GM12878 (cell line): ENCODE results near the gene WDR17. TPM values are rescaled to one million over a fixed set of nuclear protein-coding genes. Genes with fewer than 3 reads are reported as not detected.

Source experiments
- ATAC-seq: fragments of 200-7000 bp; cut with Tn5 transposase; 3 replicates; pipeline ENCODE4 v1.9.1; 2020; ENCODE audit warnings: mild to moderate bottlenecking, moderate library complexity
- BruUV-seq: library from RNA; stranded (reverse); fragments of 400-500 nt; replicated peaks from 2 replicates; lab custom pipeline; 2021; lab: Mats Ljungman, UMichigan
- CTCF ChIA-PET: fragments of 300-600 bp; sonication (Branson Sonifier 250); formaldehyde crosslinking; extraction: SDS; loops from one replicate; lab custom pipeline; 2021; ENCODE audit warnings: inconsistent platforms; lab: Yijun Ruan, JAX
- POLR2A ChIA-PET: fragments of 350-600 bp; formaldehyde crosslinking; extraction: SDS; loops from one replicate; lab custom pipeline; 2021; ENCODE audit warnings: inconsistent platforms; lab: Charles Lee
- RAD21 ChIA-PET: fragments of 300-600 bp; sonication (Branson Sonifier 250); formaldehyde crosslinking; loops from one replicate; lab custom pipeline; 2023; ENCODE audit warnings: antibody characterized with exemption; ENCODE audit not compliant: unreplicated experiment; lab: Charles Lee
- SMC1A ChIA-PET: fragments of 300-600 bp; sonication (Branson Sonifier 250); formaldehyde crosslinking; loops from one replicate; lab custom pipeline; 2023; ENCODE audit not compliant: unreplicated experiment, uncharacterized antibody; lab: Charles Lee
- DNase-seq: peaks from one replicate; pipeline ENCODE4 v3.0.0-alpha.2; 2011; ENCODE audit warnings: low read depth, low spot score
- FAIRE-seq: peaks from 3 replicates; lab custom pipeline; 2011; peaks lifted over from hg19 to GRCh38; lab: Jason Lieb, UNC
- H2AFZ ChIP-seq: 2 replicates; pipeline ENCODE4 v1.6.0; 2011; ENCODE audit warnings: low read depth, low read length, control low read depth; ENCODE audit not compliant: control insufficient read depth
- H3K27ac ChIP-seq: 2 replicates; pipeline ENCODE4 v1.5.1; 2011; ENCODE audit warnings: control low read depth; ENCODE audit not compliant: control insufficient read depth, insufficient read depth
- H3K27me3 ChIP-seq, 2 experiments: replicated peaks in 1 of 2; 2 replicates each; pipeline versions ENCODE4 v1.6.0 to v1.6.1; 2011; ENCODE audit warnings: low read length in 1 of 2; ENCODE audit not compliant: control insufficient read depth in 2 of 2, insufficient read depth in 2 of 2
- H3K36me3 ChIP-seq, 2 experiments: 2 replicates each; pipeline ENCODE4 v1.5.1; 2011; ENCODE audit warnings: low read length in 1 of 2; ENCODE audit not compliant: control insufficient read depth in 2 of 2, insufficient read depth in 2 of 2
- H3K4me1 ChIP-seq: 2 replicates; pipeline ENCODE4 v1.6.1; 2011; ENCODE audit warnings: mild to moderate bottlenecking, low read length, moderate library complexity, mixed read lengths; ENCODE audit not compliant: control insufficient read depth, insufficient read depth
- H3K4me2 ChIP-seq: 2 replicates; pipeline ENCODE4 v1.6.0; 2011; ENCODE audit warnings: control low read depth; ENCODE audit not compliant: control insufficient read depth, insufficient read depth
- H3K4me3 ChIP-seq: fragments of 200-600 bp; sonication (generic); 2 replicates; pipeline ENCODE4 v1.5.1; 2016
- H3K79me2 ChIP-seq: 2 replicates; pipeline ENCODE4 v1.6.0; 2011; ENCODE audit warnings: low read length; ENCODE audit not compliant: control insufficient read depth, insufficient read depth
- H3K9ac ChIP-seq: 2 replicates; pipeline ENCODE4 v1.8.0; 2011; ENCODE audit warnings: low read length, control low read depth, mixed read lengths; ENCODE audit not compliant: control insufficient read depth, insufficient read depth
- H3K9me3 ChIP-seq: replicated peaks from 3 replicates; pipeline ENCODE4 v1.5.1; 2011; ENCODE audit warnings: mild to moderate bottlenecking, low read length; ENCODE audit not compliant: control insufficient read depth, insufficient read depth
- H4K20me1 ChIP-seq: 2 replicates; pipeline ENCODE4 v1.6.0; 2011; ENCODE audit not compliant: control insufficient read depth, insufficient read depth
- CHD1 ChIP-seq: IDR thresholded peaks from 2 replicates; pipeline ENCODE4 v1.6.1; 2012; ENCODE audit warnings: low read depth, low read length, improper control_type of control experiment
- EGR1 ChIP-seq, 2 experiments: IDR thresholded peaks; 1 replicate in 1 of 2; 2 replicates in 1 of 2; pipeline ENCODE4 v1.6.1; 2011 to 2012; ENCODE audit warnings: low read depth in 2 of 2, low read length in 2 of 2, borderline replicate concordance in 1 of 2, mild to moderate bottlenecking in 1 of 2, moderate library complexity in 1 of 2
- EP300 ChIP-seq, 2 experiments: fragments of 150-350 bp in 1 of 2; IDR thresholded peaks; 2 replicates each; pipeline ENCODE4 v1.6.1; 2011 to 2012; ENCODE audit warnings: low read depth in 2 of 2, low read length in 2 of 2, borderline replicate concordance in 1 of 2, improper control_type of control experiment in 1 of 2, inconsistent platforms in 1 of 2; ENCODE audit not compliant: control insufficient read depth in 1 of 2
- EZH2 ChIP-seq: IDR thresholded peaks from 2 replicates; pipeline ENCODE4 v1.6.1; 2012; ENCODE audit warnings: low read depth, mild to moderate bottlenecking, control low read depth, inconsistent platforms, low read length, borderline replicate concordance; ENCODE audit not compliant: control insufficient read depth
- IKZF2 ChIP-seq, 2 experiments: fragments of 450-650 bp; IDR thresholded peaks; 2 replicates each; pipeline ENCODE4 v1.6.1; 2017; ENCODE audit warnings: mild to moderate bottlenecking in 2 of 2, moderate library complexity in 2 of 2
- MTA3 ChIP-seq: IDR thresholded peaks from 2 replicates; pipeline ENCODE4 v1.6.1; 2012; ENCODE audit warnings: low read length, inconsistent platforms, borderline replicate concordance
- NFYB ChIP-seq: IDR thresholded peaks from 2 replicates; pipeline ENCODE4 v1.6.1; 2011; ENCODE audit warnings: low read depth, mild to moderate bottlenecking, low read length, improper control_type of control experiment, moderate library complexity; ENCODE audit not compliant: insufficient read depth
- SIX5 ChIP-seq: IDR thresholded peaks from 2 replicates; pipeline ENCODE4 v1.6.1; 2011; ENCODE audit warnings: mild to moderate bottlenecking, low read depth, low read length, moderate library complexity; ENCODE audit not compliant: severe bottlenecking
- ZNF207 ChIP-seq: fragments of 450-650 bp; IDR thresholded peaks from 2 replicates; pipeline ENCODE4 v1.6.1; 2014; ENCODE audit warnings: antibody characterized with exemption, mild to moderate bottlenecking, borderline replicate concordance
- ZNF217 ChIP-seq: fragments of 450-650 bp; IDR thresholded peaks from 2 replicates; pipeline ENCODE4 v1.6.1; 2017; ENCODE audit warnings: antibody characterized with exemption, mild to moderate bottlenecking
- in situ Hi-C: fragments of 300-500 bp; cut with MboI; formaldehyde crosslinking; loops from 9 replicates; pipeline ENCODE4 v1.14.3; 2018; ENCODE audit warnings: mixed read lengths
- intact Hi-C: fragments of 100-400 bp; cut with micrococcal nuclease; formaldehyde crosslinking; loops from one replicate; pipeline ENCODE4 v1.14.2; 2022; ENCODE audit not compliant: unreplicated experiment
- polyA plus RNA-seq, 11 experiments: library from polyadenylated mRNA; depleted of rRNA in 4 of 11; unstranded in 6 of 11; stranded (reverse) in 5 of 11; fragments of >200 nt; fragmentation: Nextera tagmentation in 4 of 11; fragmentation: Illumina TruSeq in 1 of 11; extraction: Ambion mirVana in 4 of 11; extraction: Trizol in 1 of 11; gene quantifications; 1 replicate in 1 of 11; 2 replicates in 10 of 11; pipeline versions ENCODE4 v1.2.1 to v1.2.3, GENCODE V29; 2011 to 2016; ENCODE audit warnings: inconsistent platforms in 2 of 11, missing spikeins in 2 of 11, low read depth in 1 of 11
- total RNA-seq, 4 experiments: library from RNA; depleted of rRNA in 3 of 4; stranded (reverse); fragments of >200 nt in 3 of 4; fragmentation: Illumina TruSeq in 1 of 4; extraction: Trizol in 1 of 4; gene quantifications; 2 replicates each; pipeline versions ENCODE4 v1.2.1 to v1.2.3, GENCODE V29; 2013 to 2021
- TF ChIP-seq, protein P1 (sequence below): IDR thresholded peaks from 2 replicates; pipeline ENCODE4 v1.6.1; 2011; ENCODE audit warnings: low read depth, low read length, improper control_type of control experiment, borderline replicate concordance
- TF ChIP-seq, protein P2 (sequence below): fragments of 450-650 bp; IDR thresholded peaks from 2 replicates; pipeline ENCODE4 v1.6.1; 2018; ENCODE audit warnings: borderline replicate concordance, mild to moderate bottlenecking; ENCODE audit not compliant: partially characterized antibody

The WDR17 gene
- total and polyA plus RNA-seq, 10 of the 15 experiments (the other 5 are each of a cell fraction or from before 2014, with no cell fraction given), result 0.43 to 3.8 (median 2.8) TPM

DNA sequence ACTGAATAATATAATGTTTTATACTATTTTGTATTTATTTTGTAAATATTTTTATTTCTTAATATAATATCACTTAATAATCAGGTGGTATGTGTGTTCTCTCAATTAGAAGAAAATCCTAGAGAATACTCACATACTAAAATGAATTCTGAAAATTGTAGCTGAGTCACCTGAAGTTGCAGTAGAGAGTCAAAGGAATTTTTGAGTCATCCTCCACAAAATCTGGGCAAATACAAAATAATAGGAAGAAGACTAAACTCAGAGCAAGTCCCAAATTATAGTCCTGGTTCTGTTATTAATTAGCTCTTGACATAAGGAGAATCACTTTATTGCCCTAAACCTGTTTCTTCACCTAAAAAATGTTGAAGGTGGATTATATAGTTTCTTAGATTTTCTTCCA is 72.0 kb downstream of the WDR17 start:
- FAIRE-seq (no peak), DNase-seq (no peak), ATAC-seq (no peak)
- Histone ChIP-seq H3K27ac (no peak overlapping the region), H3K9ac (no peak overlapping the region), H3K4me3 (no peak overlapping the region), H3K79me2 (no peaks in the 10 kb centered on the region), H3K9me3 (no peaks in the 10 kb centered on the region), H3K27me3 (no peaks in the 10 kb centered on the region), H2AFZ (no peak overlapping the region), H3K4me2 (no peak overlapping the region), H4K20me1 (no peaks in the 10 kb centered on the region), H3K4me1 (no peaks in the 10 kb centered on the region), H3K36me3 (no peaks in the 10 kb centered on the region)
- intact Hi-C loops, result no loop called here
- ChIA-PET POLR2A (no interaction called here), SMC1A (interaction anchor here (1.0 to 1.3 kb wide), 3 partner anchors 21 to 38 kb away, joined by 3 to 4 read pairs (median 4); no protein-coding TSS in a partner anchor), CTCF (interaction anchor here (0.7 kb wide), 1 partner anchor 13 kb away, joined by 4 read pairs; no protein-coding TSS in a partner anchor), RAD21 (no interaction called here)
- no TSS peak for BruUV-seq
- TF ChIP-seq EP300 (IDR thresholded peaks at IDR 0.05; ENCODE audit: borderline replicate concordance in 1 of 2, control insufficient read depth in 1 of 2, low read depth in 2 of 2, low read length in 2 of 2) (no peak), NFYB (no peak), CHD1 (no peak), IKZF2 (IDR thresholded peaks at IDR 0.05) (no peak), ZNF207 (no peak), EZH2 (no peak), ZNF217 (no peak), SIX5 (no peak), EGR1 (IDR thresholded peaks at IDR 0.05; ENCODE audit: borderline replicate concordance in 1 of 2, low read depth in 2 of 2, low read length in 2 of 2) (no peak), MTA3 (no peak)
- TF ChIP-seq, protein P1, sequence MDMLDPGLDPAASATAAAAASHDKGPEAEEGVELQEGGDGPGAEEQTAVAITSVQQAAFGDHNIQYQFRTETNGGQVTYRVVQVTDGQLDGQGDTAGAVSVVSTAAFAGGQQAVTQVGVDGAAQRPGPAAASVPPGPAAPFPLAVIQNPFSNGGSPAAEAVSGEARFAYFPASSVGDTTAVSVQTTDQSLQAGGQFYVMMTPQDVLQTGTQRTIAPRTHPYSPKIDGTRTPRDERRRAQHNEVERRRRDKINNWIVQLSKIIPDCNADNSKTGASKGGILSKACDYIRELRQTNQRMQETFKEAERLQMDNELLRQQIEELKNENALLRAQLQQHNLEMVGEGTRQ, result no peak
- TF ChIP-seq, protein P2, sequence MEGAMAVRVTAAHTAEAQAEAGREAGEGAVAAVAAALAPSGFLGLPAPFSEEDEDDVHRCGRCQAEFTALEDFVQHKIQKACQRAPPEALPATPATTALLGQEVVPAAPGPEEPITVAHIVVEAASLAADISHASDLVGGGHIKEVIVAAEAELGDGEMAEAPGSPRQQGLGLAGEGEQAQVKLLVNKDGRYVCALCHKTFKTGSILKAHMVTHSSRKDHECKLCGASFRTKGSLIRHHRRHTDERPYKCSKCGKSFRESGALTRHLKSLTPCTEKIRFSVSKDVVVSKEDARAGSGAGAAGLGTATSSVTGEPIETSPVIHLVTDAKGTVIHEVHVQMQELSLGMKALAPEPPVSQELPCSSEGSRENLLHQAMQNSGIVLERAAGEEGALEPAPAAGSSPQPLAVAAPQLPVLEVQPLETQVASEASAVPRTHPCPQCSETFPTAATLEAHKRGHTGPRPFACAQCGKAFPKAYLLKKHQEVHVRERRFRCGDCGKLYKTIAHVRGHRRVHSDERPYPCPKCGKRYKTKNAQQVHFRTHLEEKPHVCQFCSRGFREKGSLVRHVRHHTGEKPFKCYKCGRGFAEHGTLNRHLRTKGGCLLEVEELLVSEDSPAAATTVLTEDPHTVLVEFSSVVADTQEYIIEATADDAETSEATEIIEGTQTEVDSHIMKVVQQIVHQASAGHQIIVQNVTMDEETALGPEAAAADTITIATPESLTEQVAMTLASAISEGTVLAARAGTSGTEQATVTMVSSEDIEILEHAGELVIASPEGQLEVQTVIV, result no peak
- in situ Hi-C loops, result no loop called here
